ENCODE data around the gene KCNIP1. TPM values are rescaled to one million over a fixed set of nuclear protein-coding genes. Genes with fewer than 3 reads are reported as not detected.

Gene KCNIP1
- total and polyA plus RNA-seq, 9 of the 15 experiments (the other 6 are each of a cell fraction or from before 2014, with no cell fraction given) = not detected

GRCh38 chr5:170603578-170604565 is 100.1 kb downstream of the KCNIP1 start (continued):
- TF ChIP-seq, protein P1, sequence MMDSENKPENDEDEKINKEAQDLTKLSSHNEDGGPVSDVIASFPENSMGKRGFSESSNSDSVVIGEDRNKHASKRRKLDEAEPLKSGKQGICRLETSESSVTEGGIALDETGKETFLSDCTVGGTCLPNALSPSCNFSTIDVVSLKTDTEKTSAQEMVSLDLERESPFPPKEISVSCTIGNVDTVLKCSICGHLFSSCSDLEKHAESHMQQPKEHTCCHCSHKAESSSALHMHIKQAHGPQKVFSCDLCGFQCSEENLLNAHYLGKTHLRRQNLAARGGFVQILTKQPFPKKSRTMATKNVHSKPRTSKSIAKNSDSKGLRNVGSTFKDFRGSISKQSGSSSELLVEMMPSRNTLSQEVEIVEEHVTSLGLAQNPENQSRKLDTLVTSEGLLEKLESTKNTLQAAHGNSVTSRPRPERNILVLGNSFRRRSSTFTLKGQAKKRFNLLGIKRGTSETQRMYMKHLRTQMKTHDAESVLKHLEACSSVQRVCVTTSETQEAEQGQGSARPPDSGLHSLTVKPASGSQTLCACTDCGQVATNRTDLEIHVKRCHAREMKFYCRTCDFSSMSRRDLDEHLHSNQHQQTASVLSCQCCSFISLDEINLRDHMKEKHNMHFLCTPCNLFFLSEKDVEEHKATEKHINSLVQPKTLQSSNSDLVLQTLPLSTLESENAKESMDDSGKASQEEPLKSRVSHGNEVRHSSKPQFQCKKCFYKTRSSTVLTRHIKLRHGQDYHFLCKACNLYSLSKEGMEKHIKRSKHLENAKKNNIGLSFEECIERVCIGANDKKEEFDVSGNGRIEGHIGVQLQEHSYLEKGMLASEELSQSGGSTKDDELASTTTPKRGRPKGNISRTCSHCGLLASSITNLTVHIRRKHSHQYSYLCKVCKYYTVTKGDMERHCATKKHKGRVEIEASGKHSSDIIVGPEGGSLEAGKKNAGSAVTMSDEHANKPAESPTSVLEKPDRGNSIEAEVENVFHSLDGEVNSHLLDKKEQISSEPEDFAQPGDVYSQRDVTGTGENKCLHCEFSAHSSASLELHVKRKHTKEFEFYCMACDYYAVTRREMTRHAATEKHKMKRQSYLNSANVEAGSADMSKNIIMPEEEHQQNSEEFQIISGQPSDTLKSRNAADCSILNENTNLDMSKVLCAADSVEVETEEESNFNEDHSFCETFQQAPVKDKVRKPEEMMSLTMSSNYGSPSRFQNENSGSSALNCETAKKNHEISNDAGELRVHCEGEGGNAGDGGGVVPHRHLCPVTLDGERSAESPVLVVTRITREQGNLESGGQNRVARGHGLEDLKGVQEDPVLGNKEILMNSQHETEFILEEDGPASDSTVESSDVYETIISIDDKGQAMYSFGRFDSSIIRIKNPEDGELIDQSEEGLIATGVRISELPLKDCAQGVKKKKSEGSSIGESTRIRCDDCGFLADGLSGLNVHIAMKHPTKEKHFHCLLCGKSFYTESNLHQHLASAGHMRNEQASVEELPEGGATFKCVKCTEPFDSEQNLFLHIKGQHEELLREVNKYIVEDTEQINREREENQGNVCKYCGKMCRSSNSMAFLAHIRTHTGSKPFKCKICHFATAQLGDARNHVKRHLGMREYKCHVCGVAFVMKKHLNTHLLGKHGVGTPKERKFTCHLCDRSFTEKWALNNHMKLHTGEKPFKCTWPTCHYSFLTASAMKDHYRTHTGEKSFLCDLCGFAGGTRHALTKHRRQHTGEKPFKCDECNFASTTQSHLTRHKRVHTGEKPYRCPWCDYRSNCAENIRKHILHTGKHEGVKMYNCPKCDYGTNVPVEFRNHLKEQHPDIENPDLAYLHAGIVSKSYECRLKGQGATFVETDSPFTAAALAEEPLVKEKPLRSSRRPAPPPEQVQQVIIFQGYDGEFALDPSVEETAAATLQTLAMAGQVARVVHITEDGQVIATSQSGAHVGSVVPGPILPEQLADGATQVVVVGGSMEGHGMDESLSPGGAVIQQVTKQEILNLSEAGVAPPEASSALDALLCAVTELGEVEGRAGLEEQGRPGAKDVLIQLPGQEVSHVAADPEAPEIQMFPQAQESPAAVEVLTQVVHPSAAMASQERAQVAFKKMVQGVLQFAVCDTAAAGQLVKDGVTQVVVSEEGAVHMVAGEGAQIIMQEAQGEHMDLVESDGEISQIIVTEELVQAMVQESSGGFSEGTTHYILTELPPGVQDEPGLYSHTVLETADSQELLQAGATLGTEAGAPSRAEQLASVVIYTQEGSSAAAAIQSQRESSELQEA (IDR thresholded peaks at IDR 0.05; ENCODE audit: low read depth) = no peak
- TF ChIP-seq RBFOX2 (IDR thresholded peaks at IDR 0.05; ENCODE audit: low read depth, low read length) = no peak
- TF ChIP-seq VEZF1 (CRISPR knock-in tag; IDR thresholded peaks at IDR 0.05) = peak; percentile 44; the same call in 1 of the 2 replicates
- no peak for TF ChIP-seq NFYB (IDR thresholded peaks at IDR 0.05; ENCODE audit: extremely low read depth, insufficient read length)
- peak; percentile 55 for TF ChIP-seq SMC3 (conservative IDR thresholded peaks at IDR 0.05; ENCODE audit: insufficient read depth, low read depth, low read length)
- peak; percentile 57; the same call in 1 of the 2 replicates for TF ChIP-seq ZBTB7A (IDR thresholded peaks at IDR 0.05; ENCODE audit: borderline replicate concordance, control insufficient read depth, low read depth, low read length)
- peak; percentile 32 to 72 for TF ChIP-seq RAD21 (CRISPR knock-in tag; conservative IDR thresholded peaks at IDR 0.05 in 1 of 2, IDR thresholded peaks at IDR 0.05 in 1 of 2)
- no peak for TF ChIP-seq ERF (CRISPR knock-in tag; IDR thresholded peaks at IDR 0.05)
- TF ChIP-seq KLF16 (IDR thresholded peaks at IDR 0.05) = 0 out of 2 replicates have a peak, but pooled peaks have one; percentile 14
- TF ChIP-seq PHB (CRISPR knock-in tag; IDR thresholded peaks at IDR 0.05) = no peak
- TF ChIP-seq RCOR1 (IDR thresholded peaks at IDR 0.05; ENCODE audit: borderline replicate concordance in 1 of 2, low read depth in 2 of 2, low read length in 2 of 2) = peak in 1 of 2 experiments; percentile 34; a peak in 1 of 4 replicates
- no peak for TF ChIP-seq ZFPM2 (CRISPR knock-in tag; IDR thresholded peaks at IDR 0.05)
- TF ChIP-seq HSF4 (CRISPR knock-in tag; IDR thresholded peaks at IDR 0.05; ENCODE audit: borderline replicate concordance) = no peak
- no peak for TF ChIP-seq NELFE (IDR thresholded peaks at IDR 0.05; ENCODE audit: insufficient read depth, insufficient read length)
